PFSK-1 (cell line): ENCODE data around the gene USP22.

ENCODE experiments used
- POLR2AphosphoS5 ChIP-seq: IDR thresholded peaks from 2 replicates; pipeline ENCODE4 v1.6.1; 2012; ENCODE audit warnings: low read depth, mild to moderate bottlenecking, control low read depth, low read length, moderate library complexity
- SIN3A ChIP-seq: IDR thresholded peaks from 2 replicates; pipeline ENCODE4 v1.6.1; 2012; ENCODE audit warnings: mild to moderate bottlenecking, low read length, moderate library complexity, borderline replicate concordance; ENCODE audit not compliant: insufficient read depth
- TAF1 ChIP-seq: IDR thresholded peaks from 2 replicates; pipeline ENCODE4 v1.6.1; 2012; ENCODE audit warnings: low read length, control low read depth, borderline replicate concordance; ENCODE audit not compliant: insufficient read depth
- TF ChIP-seq, protein P1 (sequence below), 2 experiments: IDR thresholded peaks; 2 replicates each; pipeline versions ENCODE4 v1.6.1 to v1.8.0; 2011 to 2012; ENCODE audit warnings: low read depth in 2 of 2, low read length in 2 of 2, control low read depth in 1 of 2, inconsistent platforms in 1 of 2, mild to moderate bottlenecking in 1 of 2, moderate library complexity in 1 of 2; ENCODE audit not compliant: insufficient read depth in 1 of 2

- TF ChIP-seq SIN3A (no peak), POLR2AphosphoS5 (no peak), TAF1 (no peak)
- TF ChIP-seq, protein P1, sequence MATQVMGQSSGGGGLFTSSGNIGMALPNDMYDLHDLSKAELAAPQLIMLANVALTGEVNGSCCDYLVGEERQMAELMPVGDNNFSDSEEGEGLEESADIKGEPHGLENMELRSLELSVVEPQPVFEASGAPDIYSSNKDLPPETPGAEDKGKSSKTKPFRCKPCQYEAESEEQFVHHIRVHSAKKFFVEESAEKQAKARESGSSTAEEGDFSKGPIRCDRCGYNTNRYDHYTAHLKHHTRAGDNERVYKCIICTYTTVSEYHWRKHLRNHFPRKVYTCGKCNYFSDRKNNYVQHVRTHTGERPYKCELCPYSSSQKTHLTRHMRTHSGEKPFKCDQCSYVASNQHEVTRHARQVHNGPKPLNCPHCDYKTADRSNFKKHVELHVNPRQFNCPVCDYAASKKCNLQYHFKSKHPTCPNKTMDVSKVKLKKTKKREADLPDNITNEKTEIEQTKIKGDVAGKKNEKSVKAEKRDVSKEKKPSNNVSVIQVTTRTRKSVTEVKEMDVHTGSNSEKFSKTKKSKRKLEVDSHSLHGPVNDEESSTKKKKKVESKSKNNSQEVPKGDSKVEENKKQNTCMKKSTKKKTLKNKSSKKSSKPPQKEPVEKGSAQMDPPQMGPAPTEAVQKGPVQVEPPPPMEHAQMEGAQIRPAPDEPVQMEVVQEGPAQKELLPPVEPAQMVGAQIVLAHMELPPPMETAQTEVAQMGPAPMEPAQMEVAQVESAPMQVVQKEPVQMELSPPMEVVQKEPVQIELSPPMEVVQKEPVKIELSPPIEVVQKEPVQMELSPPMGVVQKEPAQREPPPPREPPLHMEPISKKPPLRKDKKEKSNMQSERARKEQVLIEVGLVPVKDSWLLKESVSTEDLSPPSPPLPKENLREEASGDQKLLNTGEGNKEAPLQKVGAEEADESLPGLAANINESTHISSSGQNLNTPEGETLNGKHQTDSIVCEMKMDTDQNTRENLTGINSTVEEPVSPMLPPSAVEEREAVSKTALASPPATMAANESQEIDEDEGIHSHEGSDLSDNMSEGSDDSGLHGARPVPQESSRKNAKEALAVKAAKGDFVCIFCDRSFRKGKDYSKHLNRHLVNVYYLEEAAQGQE (IDR thresholded peaks at IDR 0.05; ENCODE audit: insufficient read depth in 1 of 2, low read depth in 2 of 2, low read length in 2 of 2), result no peak
Measured at GRCh38 chr17:21082001-21082436, 39.2 kb upstream of the USP22 start.
